Measurements from ENCODE around the gene SFXN5.

DNA sequence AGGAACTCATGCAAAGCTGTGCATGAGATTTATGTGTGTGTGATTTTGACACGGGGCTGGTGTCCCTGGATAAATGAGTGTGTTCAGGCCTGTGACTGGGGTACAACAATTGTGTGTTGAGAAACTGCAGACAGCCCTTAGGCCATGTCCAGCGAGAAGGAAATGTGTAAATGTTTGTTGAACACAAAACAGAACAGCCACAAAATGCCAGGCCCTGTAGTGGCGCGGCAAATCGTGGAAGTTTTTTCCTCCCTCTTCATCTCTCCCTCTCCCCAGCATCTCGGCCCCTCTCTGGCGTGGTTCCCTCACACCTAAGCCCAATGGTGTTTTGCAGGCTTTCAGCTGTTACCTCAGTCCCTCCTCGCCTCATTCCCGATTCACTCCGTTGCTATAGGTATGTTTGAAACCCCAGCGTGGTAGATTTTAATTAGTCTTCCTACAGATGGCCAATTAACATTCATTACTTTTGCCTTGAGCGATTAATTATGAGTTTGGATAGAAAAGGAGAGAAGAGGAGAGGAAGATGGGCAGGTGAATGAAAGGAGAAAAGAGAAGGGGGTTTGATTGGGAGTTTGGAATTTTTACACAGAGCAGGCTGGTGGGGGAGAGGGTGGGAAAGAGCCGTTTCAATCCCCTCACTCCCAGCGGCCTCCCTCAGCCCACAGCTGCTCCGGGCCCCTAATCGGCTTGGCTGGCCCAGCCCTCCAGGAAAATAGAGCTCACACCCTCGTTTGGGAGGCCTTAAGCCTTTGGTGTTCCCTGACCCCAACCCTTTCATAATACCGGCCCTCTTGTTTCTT lies 173.5 kb downstream of the SFXN5 start:
- no peak for TF ChIP-seq POLR2AphosphoS5 (IDR thresholded peaks at IDR 0.05; ENCODE audit: insufficient read depth, low read depth, low read length)
- TF ChIP-seq CTCF (IDR thresholded peaks at IDR 0.05; ENCODE audit: extremely low read depth in 1 of 2, insufficient read depth in 1 of 2, low read depth in 1 of 2, low read length in 2 of 2): no peak
- no peak for TF ChIP-seq POLR2A (IDR thresholded peaks at IDR 0.05; ENCODE audit: low read depth, low read length)
- TF ChIP-seq, protein P1, sequence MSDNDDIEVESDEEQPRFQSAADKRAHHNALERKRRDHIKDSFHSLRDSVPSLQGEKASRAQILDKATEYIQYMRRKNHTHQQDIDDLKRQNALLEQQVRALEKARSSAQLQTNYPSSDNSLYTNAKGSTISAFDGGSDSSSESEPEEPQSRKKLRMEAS (IDR thresholded peaks at IDR 0.05; ENCODE audit: insufficient read depth, insufficient read length): no peak
- no peak for TF ChIP-seq MYC (IDR thresholded peaks at IDR 0.05; ENCODE audit: low read depth, low read length)
- TF ChIP-seq EZH2 (IDR thresholded peaks at IDR 0.05; ENCODE audit: borderline replicate concordance, low read depth, low read length, severe bottlenecking): no peak
- no peak for TF ChIP-seq FOS (IDR thresholded peaks at IDR 0.05; ENCODE audit: borderline replicate concordance, insufficient read depth, low read length)
- no peak for TF ChIP-seq JUN (IDR thresholded peaks at IDR 0.05; ENCODE audit: borderline replicate concordance, insufficient read depth, insufficient read length, low read depth)
- no peak for TF ChIP-seq GATA2 (IDR thresholded peaks at IDR 0.05; ENCODE audit: insufficient read depth, insufficient read length, low read depth, low read length)
